ENCODE measurements around the gene COL4A2.

Gene COL4A2

GRCh38 chr13:110396913-110397381 lies 89.9 kb downstream of the COL4A2 start:
- peaks cover 74% of the 10 kb centered on the region for H3K4me1 Mint-ChIP-seq
- peak overlapping the region in 1 of 3 experiments; percentile 71 for H3K4me3 Mint-ChIP-seq
- peaks cover 31% of the 10 kb centered on the region for H3K36me3 Mint-ChIP-seq (ENCODE audit: low read depth)
- no peak for TF ChIP-seq CTCF (IDR thresholded peaks at IDR 0.05; ENCODE audit: unreplicated experiment in 3 of 3)
- no peaks in the 10 kb centered on the region for H3K27me3 Mint-ChIP-seq (ENCODE audit: low read depth)
- H3K27ac Mint-ChIP-seq: peak overlapping the region in 2 of 3 experiments; percentile 88 to 93
- H3K9me3 Mint-ChIP-seq: peaks cover 3% of the 10 kb centered on the region

- Mint-ChIP-seq H3K36me3 (ENCODE audit: low read depth) (peaks cover 29% of the 10 kb centered on the region), H3K27ac (peak overlapping the region; percentile 23 to 93 (median 88)), H3K27me3 (ENCODE audit: low read depth) (no peaks in the 10 kb centered on the region), H3K4me1 (peaks cover 67% of the 10 kb centered on the region), H3K9me3 (peaks cover 1% of the 10 kb centered on the region), H3K4me3 (peak overlapping the region in 1 of 3 experiments; percentile 71)
- TF ChIP-seq CTCF (IDR thresholded peaks at IDR 0.05; ENCODE audit: unreplicated experiment in 3 of 3): no peak
These were observed 90.5 kb downstream of the COL4A2 start for GRCh38 chr13:110397436-110398115.

- Mint-ChIP-seq H3K4me3 (no peak overlapping the region), H3K4me1 (peaks cover 72% of the 10 kb centered on the region), H3K27me3 (ENCODE audit: low read depth) (no peaks in the 10 kb centered on the region), H3K9me3 (no peaks in the 10 kb centered on the region), H3K27ac (peak overlapping the region; percentile 22 to 93 (median 88)), H3K36me3 (ENCODE audit: low read depth) (peaks cover 30% of the 10 kb centered on the region)
- no peak for TF ChIP-seq CTCF (IDR thresholded peaks at IDR 0.05; ENCODE audit: unreplicated experiment in 3 of 3)
These were observed 91.8 kb downstream of the COL4A2 start for GRCh38 chr13:110398564-110399507.

GRCh38 chr13:110399801-110400200 lies 92.7 kb downstream of the COL4A2 start:
- Mint-ChIP-seq H3K4me1 (peaks cover 75% of the 10 kb centered on the region), H3K36me3 (ENCODE audit: low read depth) (peaks cover 23% of the 10 kb centered on the region), H3K27me3 (ENCODE audit: low read depth) (no peaks in the 10 kb centered on the region), H3K9me3 (no peaks in the 10 kb centered on the region), H3K4me3 (no peak overlapping the region), H3K27ac (peak overlapping the region; percentile 56 to 90 (median 75))
- no peak for TF ChIP-seq CTCF (IDR thresholded peaks at IDR 0.05; ENCODE audit: unreplicated experiment in 3 of 3)

GRCh38 chr13:110400786-110401533 lies 93.9 kb downstream of the COL4A2 start:
- H3K27me3 Mint-ChIP-seq (ENCODE audit: low read depth): no peaks in the 10 kb centered on the region
- TF ChIP-seq CTCF (IDR thresholded peaks at IDR 0.05; ENCODE audit: unreplicated experiment in 3 of 3): no peak

More at GRCh38 chr13:110400786-110401533, 93.9 kb downstream of the COL4A2 start:
- Mint-ChIP-seq H3K4me1 (peaks cover 78% of the 10 kb centered on the region), H3K9me3 (no peaks in the 10 kb centered on the region), H3K36me3 (ENCODE audit: low read depth) (peaks cover 20% of the 10 kb centered on the region), H3K4me3 (no peak overlapping the region), H3K27ac (peak overlapping the region; percentile 75 to 90 (median 82))
